BJ (cell line): ENCODE measurements around the gene MYO15B. TPM values are rescaled to one million over a fixed set of nuclear protein-coding genes. Genes with fewer than 3 reads are reported as not detected.

Source experiments
- CTCF ChIA-PET: fragments of 350-600 bp; formaldehyde crosslinking; extraction: SDS; loops from one replicate; lab custom pipeline; 2021; ENCODE audit warnings: antibody characterized with exemption, inconsistent platforms; lab: Yijun Ruan, JAX
- POLR2A ChIA-PET: fragments of 300-600 bp; sonication (Branson Sonifier 250); formaldehyde crosslinking; extraction: SDS; loops from one replicate; lab custom pipeline; 2021; ENCODE audit warnings: antibody characterized with exemption; lab: Charles Lee
- DNase-seq: peaks from one replicate; pipeline ENCODE4 v3.0.0-alpha.2; 2011; ENCODE audit warnings: low read depth
- H3K27me3 ChIP-seq: 2 replicates; pipeline ENCODE4 v1.6.0; 2011; ENCODE audit warnings: low read length; ENCODE audit not compliant: control insufficient read depth, insufficient read depth
- H3K36me3 ChIP-seq: 2 replicates; pipeline ENCODE4 v1.5.1; 2011; ENCODE audit warnings: low read length; ENCODE audit not compliant: control insufficient read depth, insufficient read depth
- H3K4me3 ChIP-seq: 2 replicates; pipeline ENCODE4 v1.5.1; 2011; ENCODE audit warnings: low read depth, mild to moderate bottlenecking, control low read depth, low read length
- CTCF ChIP-seq: IDR thresholded peaks from 2 replicates; pipeline ENCODE4 v1.5.1; 2011; ENCODE audit warnings: low read depth, mild to moderate bottlenecking, control low read depth, inconsistent platforms, low read length, moderate library complexity; ENCODE audit not compliant: insufficient read depth
- polyA plus RNA-seq: library from polyadenylated mRNA; depleted of rRNA; stranded (reverse); fragments of >200 nt; gene quantifications from 2 replicates; pipeline ENCODE4 v1.2.3, GENCODE V29; 2011

MYO15B gene
- polyA plus RNA-seq, 1 experiment: 1.3 TPM

- Histone ChIP-seq H3K27me3 (no peaks in the 10 kb centered on the region), H3K4me3 (no peak overlapping the region), H3K36me3 (no peaks in the 10 kb centered on the region)
- no peak for DNase-seq
- POLR2A ChIA-PET: no interaction called here
- CTCF ChIA-PET: no interaction called here
- no peak for TF ChIP-seq CTCF
These were observed 28.7 kb upstream of the MYO15B start for GRCh38 chr17:75558666-75559530.

- no peak for TF ChIP-seq CTCF
- DNase-seq: no peak
- CTCF ChIA-PET: interaction anchor here (1.1 kb wide), 1 partner anchor 25 kb away, joined by 3 read pairs; no protein-coding TSS in a partner anchor
- Histone ChIP-seq H3K36me3 (no peaks in the 10 kb centered on the region), H3K27me3 (no peaks in the 10 kb centered on the region), H3K4me3 (no peak overlapping the region)
- POLR2A ChIA-PET: no interaction called here
These were observed 27.6 kb upstream of the MYO15B start for GRCh38 chr17:75559958-75560533.

- no peak overlapping the region for H3K4me3 ChIP-seq
- CTCF ChIA-PET: interaction anchor here (0.6 to 0.7 kb wide), 3 partner anchors 13 to 160 kb away, joined by 3 to 4 read pairs (median 3); no protein-coding TSS in a partner anchor
- TF ChIP-seq CTCF: no peak
- POLR2A ChIA-PET: no interaction called here
- peaks cover 2% of the 10 kb centered on the region; the same call in 1 of the 2 replicates for H3K27me3 ChIP-seq
- peak; percentile 37 for DNase-seq
- no peaks in the 10 kb centered on the region for H3K36me3 ChIP-seq
These were observed 25.5 kb upstream of the MYO15B start for GRCh38 chr17:75561927-75562603.

GRCh38 chr17:75563063-75563758 lies 24.4 kb upstream of the MYO15B start:
- ChIA-PET POLR2A (no interaction called here), CTCF (interaction anchor here (0.5 kb wide), 1 partner anchor 140 kb away, joined by 6 read pairs; no protein-coding TSS in a partner anchor)
- no peak for TF ChIP-seq CTCF
- H3K36me3 ChIP-seq: no peaks in the 10 kb centered on the region
- DNase-seq: no peak
- no peak overlapping the region for H3K4me3 ChIP-seq
- H3K27me3 ChIP-seq: peaks cover 3% of the 10 kb centered on the region; the same call in 1 of the 2 replicates
